HepG2 (cell line): Measurements from ENCODE around the gene GPC6. TPM values are rescaled to one million over a fixed set of nuclear protein-coding genes. Genes with fewer than 3 reads are reported as not detected.

Experiments
- ATF2 ChIP-seq: sonication (generic); formaldehyde crosslinking; IDR thresholded peaks from 2 replicates; pipeline ENCODE4 v1.4.0; 2020; ENCODE audit warnings: missing genetic modification reagents
- CCAR2 ChIP-seq: fragments of 200-400 bp; formaldehyde crosslinking; optimal IDR thresholded peaks from 2 replicates; pipeline ENCODE3; 2018; ENCODE audit warnings: low read depth, mild to moderate bottlenecking, low read length, moderate library complexity
- CEBPB ChIP-seq: IDR thresholded peaks from 2 replicates; pipeline ENCODE4 v1.6.1; 2011; ENCODE audit warnings: low read depth, low read length, improper control_type of control experiment, borderline replicate concordance
- CEBPG ChIP-seq: IDR thresholded peaks from 2 replicates; pipeline ENCODE4 v1.6.1; 2016
- CTCF ChIP-seq: sonication (generic); formaldehyde crosslinking; IDR thresholded peaks from 2 replicates; pipeline ENCODE4 v1.5.0; 2020; ENCODE audit warnings: mild to moderate bottlenecking, missing genetic modification reagents, moderate library complexity
- DNMT3B ChIP-seq: conservative IDR thresholded peaks from 2 replicates; pipeline ENCODE4 v1.6.1; 2016; ENCODE audit warnings: missing biosample characterization, control low read depth
- ERF ChIP-seq: IDR thresholded peaks from 2 replicates; pipeline ENCODE4 v1.6.1; 2018; ENCODE audit warnings: missing biosample characterization, missing genetic modification reagents
- FLYWCH1 ChIP-seq: sonication (generic); formaldehyde crosslinking; IDR thresholded peaks from 2 replicates; pipeline ENCODE4 v1.8.1; 2023; ENCODE audit warnings: mild to moderate bottlenecking, missing genetic modification reagents
- FOSL2 ChIP-seq: sonication (generic); formaldehyde crosslinking; IDR thresholded peaks from 2 replicates; pipeline ENCODE4 v1.4.0; 2020; ENCODE audit warnings: missing genetic modification reagents
- HDAC2 ChIP-seq: sonication (generic); formaldehyde crosslinking; IDR thresholded peaks from 2 replicates; pipeline ENCODE4 v1.4.0; 2020; ENCODE audit warnings: missing genetic modification reagents
- HOXA7 ChIP-seq: sonication (generic); formaldehyde crosslinking; IDR thresholded peaks from 2 replicates; pipeline ENCODE4 v1.8.1; 2022; ENCODE audit warnings: mild to moderate bottlenecking, missing genetic modification reagents, moderate library complexity
- NONO ChIP-seq, 2 experiments: fragments of 450-650 bp in 1 of 2; sonication (generic) in 1 of 2; formaldehyde crosslinking in 1 of 2; IDR thresholded peaks in 1 of 2; conservative IDR thresholded peaks in 1 of 2; 2 replicates each; pipeline versions ENCODE4 v1.6.1 to v1.8.0; 2017 to 2022; ENCODE audit warnings: mild to moderate bottlenecking in 1 of 2, missing genetic modification reagents in 1 of 2, moderate library complexity in 1 of 2
- SALL1 ChIP-seq: sonication (generic); formaldehyde crosslinking; IDR thresholded peaks from 2 replicates; pipeline ENCODE4 v1.8.0; 2022; ENCODE audit warnings: mild to moderate bottlenecking, missing genetic modification reagents
- SMAD3 ChIP-seq: sonication (generic); formaldehyde crosslinking; IDR thresholded peaks from 2 replicates; pipeline ENCODE4 v1.4.0; 2020; ENCODE audit warnings: missing genetic modification reagents
- SMC3 ChIP-seq: IDR thresholded peaks from 2 replicates; pipeline ENCODE4 v1.6.1; 2011; ENCODE audit warnings: low read length, improper control_type of control experiment
- SOX5 ChIP-seq: IDR thresholded peaks from 2 replicates; pipeline ENCODE4 v1.6.1; 2016; ENCODE audit warnings: borderline replicate concordance
- U2AF1 ChIP-seq: fragments of 200-400 bp; formaldehyde crosslinking; optimal IDR thresholded peaks from 2 replicates; pipeline ENCODE3; 2017; ENCODE audit warnings: mild to moderate bottlenecking, low read depth, low read length
- ZNF12 ChIP-seq: sonication (generic); formaldehyde crosslinking; IDR thresholded peaks from 2 replicates; pipeline ENCODE4 v1.5.0; 2020; ENCODE audit warnings: missing genetic modification reagents
- ZNF3 ChIP-seq: IDR thresholded peaks from 2 replicates; pipeline ENCODE4 v1.7.0; 2017; ENCODE audit warnings: inconsistent platforms
- ZNF484 ChIP-seq: sonication (generic); formaldehyde crosslinking; IDR thresholded peaks from 2 replicates; pipeline ENCODE4 v1.5.1; 2020; ENCODE audit warnings: mild to moderate bottlenecking, low read depth, missing genetic modification reagents, borderline replicate concordance
- polyA plus RNA-seq, 8 experiments: library from polyadenylated mRNA; depleted of rRNA in 3 of 8; stranded (reverse) in 7 of 8; unstranded in 1 of 8; fragments of >200 nt; fragmentation: Illumina TruSeq in 4 of 8; extraction: Trizol in 4 of 8; gene quantifications; 2 replicates each; pipeline versions ENCODE4 v1.2.1 to v1.2.3, GENCODE V29; 2011 to 2016; ENCODE audit warnings: low read depth in 4 of 8, missing spikeins in 1 of 8, mixed read lengths in 1 of 8; ENCODE audit not compliant: insufficient read depth in 1 of 8
- total RNA-seq, 5 experiments: library from RNA; depleted of rRNA; stranded (reverse); fragments of >200 nt; fragmentation: Illumina TruSeq; extraction: Trizol; gene quantifications; 2 replicates each; pipeline ENCODE4 v1.2.3, GENCODE V29; 2016; ENCODE audit warnings: low read depth in 1 of 5
- TF ChIP-seq, protein P1 (sequence below): sonication (generic); formaldehyde crosslinking; IDR thresholded peaks from 2 replicates; pipeline ENCODE4 v1.4.0; 2020; ENCODE audit warnings: missing genetic modification reagents

GPC6 gene
- total and polyA plus RNA-seq, 2 of the 13 experiments (the other 11 are each of a cell fraction or from before 2014, with no cell fraction given): 24.5 to 33.9 TPM

DNA sequence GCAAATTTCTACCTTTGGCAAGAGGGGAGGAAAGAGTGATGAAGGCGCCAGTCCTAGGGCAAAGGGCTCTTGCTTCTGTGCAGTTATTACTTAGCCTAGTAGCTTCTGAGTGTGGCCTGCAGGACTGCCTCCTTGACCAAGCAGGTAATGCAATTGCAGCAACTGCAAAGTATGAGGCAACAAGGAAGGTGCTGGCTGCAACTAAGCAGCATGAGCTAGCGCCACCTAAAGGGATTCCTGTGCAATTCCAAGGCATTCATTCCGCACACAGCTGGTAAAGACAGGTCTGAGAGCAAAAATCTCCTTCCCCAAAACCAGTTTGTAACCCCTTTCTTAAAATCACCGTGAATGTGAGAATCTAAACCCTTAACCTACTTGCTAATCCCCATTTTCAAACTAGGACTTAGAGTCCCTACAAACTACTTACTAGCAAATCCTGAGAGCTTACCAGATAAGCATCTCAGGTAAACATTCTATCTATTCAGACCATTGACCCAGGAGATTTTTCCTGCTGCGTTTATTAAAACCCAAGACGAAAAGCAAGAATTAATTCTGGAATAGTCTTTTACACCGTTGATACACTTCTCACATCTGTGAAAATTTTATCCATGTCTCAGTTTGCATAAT, 1190.0 kb downstream of the GPC6 start (continued):
- TF ChIP-seq ERF (CRISPR knock-in tag) (peak; percentile 50; the same call in 1 of the 2 replicates), ATF2 (CRISPR knock-in tag) (peak; percentile 34; the same call in 1 of the 2 replicates), ZNF3 (CRISPR knock-in tag) (no peak), CEBPB (peak; percentile 95), HOXA7 (CRISPR knock-in tag) (no peak), FOSL2 (CRISPR knock-in tag) (peak; percentile 26; the same call in 1 of the 2 replicates), SMC3 (peak; percentile 79), SMAD3 (CRISPR knock-in tag) (peak; percentile 59; the same call in 1 of the 2 replicates), CEBPG (peak; percentile 91), CTCF (CRISPR knock-in tag) (peak; percentile 87), HDAC2 (CRISPR knock-in tag) (0 out of 2 replicates have a peak, but pooled peaks have one; percentile 19), U2AF1 (no peak), NONO (IDR thresholded peaks at IDR 0.05) (no peak), NONO (CRISPR knock-in tag; conservative IDR thresholded peaks at IDR 0.05) (0 out of 2 replicates have a peak, but pooled peaks have one; percentile 22), CCAR2 (no peak), FLYWCH1 (CRISPR knock-in tag) (no peak), ZNF12 (peak; percentile 62; the same call in 1 of the 2 replicates), SOX5 (CRISPR knock-in tag) (peak; percentile 24; the same call in 1 of the 2 replicates), SALL1 (CRISPR knock-in tag) (peak; percentile 46), DNMT3B (CRISPR knock-in tag) (no peak), ZNF484 (CRISPR knock-in tag) (no peak)
- TF ChIP-seq, protein P1, sequence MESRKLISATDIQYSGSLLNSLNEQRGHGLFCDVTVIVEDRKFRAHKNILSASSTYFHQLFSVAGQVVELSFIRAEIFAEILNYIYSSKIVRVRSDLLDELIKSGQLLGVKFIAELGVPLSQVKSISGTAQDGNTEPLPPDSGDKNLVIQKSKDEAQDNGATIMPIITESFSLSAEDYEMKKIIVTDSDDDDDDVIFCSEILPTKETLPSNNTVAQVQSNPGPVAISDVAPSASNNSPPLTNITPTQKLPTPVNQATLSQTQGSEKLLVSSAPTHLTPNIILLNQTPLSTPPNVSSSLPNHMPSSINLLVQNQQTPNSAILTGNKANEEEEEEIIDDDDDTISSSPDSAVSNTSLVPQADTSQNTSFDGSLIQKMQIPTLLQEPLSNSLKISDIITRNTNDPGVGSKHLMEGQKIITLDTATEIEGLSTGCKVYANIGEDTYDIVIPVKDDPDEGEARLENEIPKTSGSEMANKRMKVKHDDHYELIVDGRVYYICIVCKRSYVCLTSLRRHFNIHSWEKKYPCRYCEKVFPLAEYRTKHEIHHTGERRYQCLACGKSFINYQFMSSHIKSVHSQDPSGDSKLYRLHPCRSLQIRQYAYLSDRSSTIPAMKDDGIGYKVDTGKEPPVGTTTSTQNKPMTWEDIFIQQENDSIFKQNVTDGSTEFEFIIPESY (CRISPR knock-in tag): 0 out of 2 replicates have a peak, but pooled peaks have one; percentile 27
